GM21786 (cell line): ENCODE data around the gene ZNF212.

Source experiments
- ATAC-seq: cut with Tn5 transposase; IDR thresholded peaks from one replicate; pipeline ENCODE4 v1.9.1; 2021; ENCODE audit not compliant: unreplicated experiment

ZNF212 gene

GRCh38 chr7:149284850-149285585, 45.6 kb downstream of the ZNF212 start:
- peak; percentile 98 for ATAC-seq

DNA sequence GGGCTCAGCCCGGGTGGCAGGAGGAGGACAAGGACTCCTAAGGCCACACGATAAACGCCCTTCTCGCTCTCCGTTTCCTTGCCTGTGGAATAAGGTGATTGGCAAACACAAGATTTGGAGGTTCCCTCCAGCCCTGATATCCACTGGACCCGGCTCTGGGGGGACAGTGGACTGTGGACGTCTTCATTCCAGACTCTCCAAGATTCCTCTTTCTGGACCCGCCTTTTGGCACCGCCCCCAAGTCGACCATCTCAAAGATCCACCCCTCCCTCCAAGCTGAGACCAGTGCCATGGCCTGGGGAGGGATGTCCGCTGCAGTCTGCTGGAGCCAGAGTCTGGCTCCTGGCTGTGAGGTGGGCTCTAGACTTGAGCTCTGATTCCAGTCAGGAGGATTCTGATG, 46.2 kb downstream of the ZNF212 start:
- ATAC-seq = no peak

DNA sequence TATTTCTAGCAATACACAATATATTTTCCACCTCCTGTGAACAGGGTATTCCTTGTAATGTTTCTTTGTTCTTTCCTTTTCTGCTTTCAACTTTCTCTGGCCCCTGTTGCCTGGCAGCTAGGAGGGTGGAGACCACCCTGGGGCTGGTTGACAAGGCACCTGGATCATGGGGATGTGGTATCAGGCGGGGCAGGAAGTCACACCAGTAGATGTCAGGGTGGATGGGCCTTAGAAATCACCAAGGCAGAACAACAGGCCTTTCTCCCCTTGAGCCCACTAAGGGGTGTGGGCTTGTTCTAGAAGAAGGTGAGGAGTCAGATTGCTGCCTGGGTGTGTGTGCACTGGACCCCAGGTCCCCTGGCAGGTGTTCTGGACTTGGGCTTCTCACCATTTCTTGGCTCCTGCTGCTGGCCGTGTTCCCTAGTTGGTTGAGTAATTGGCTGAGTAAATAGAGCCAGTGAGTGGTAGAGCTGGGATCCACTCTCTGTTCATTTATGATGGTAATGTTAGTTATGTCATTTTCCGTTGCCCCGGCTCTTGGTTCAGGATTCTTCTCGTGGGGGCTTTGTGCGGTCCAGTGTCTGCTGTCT, 47.5 kb downstream of the ZNF212 start:
- no peak for ATAC-seq

DNA sequence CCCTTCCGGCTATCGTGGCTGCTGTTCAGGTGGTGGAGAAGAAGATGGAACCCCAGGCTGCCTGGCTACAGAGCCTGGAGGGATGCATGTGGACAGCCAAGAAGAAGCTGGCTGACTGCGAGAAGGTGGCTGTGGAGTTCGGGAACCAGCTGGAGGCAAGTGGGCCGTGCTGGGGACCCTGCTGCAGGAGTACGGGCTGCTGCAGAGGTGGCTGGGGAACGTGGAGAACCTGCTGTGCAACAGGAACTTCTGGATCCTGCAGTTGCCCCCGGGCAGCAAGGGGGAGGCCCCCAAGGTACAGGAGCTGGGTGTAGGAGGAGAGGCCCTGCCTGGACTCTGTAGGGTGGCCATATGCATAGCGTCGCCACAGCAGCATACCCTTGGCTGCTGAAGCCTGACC, 48.2 kb downstream of the ZNF212 start:
- no peak for ATAC-seq

GRCh38 chr7:149289262-149289661, 49.8 kb downstream of the ZNF212 start:
- no peak for ATAC-seq

GRCh38 chr7:149289856-149290255, 50.4 kb downstream of the ZNF212 start:
- ATAC-seq = no peak

- ATAC-seq = no peak
Measured at GRCh38 chr7:149291036-149291780, 51.8 kb downstream of the ZNF212 start.

DNA sequence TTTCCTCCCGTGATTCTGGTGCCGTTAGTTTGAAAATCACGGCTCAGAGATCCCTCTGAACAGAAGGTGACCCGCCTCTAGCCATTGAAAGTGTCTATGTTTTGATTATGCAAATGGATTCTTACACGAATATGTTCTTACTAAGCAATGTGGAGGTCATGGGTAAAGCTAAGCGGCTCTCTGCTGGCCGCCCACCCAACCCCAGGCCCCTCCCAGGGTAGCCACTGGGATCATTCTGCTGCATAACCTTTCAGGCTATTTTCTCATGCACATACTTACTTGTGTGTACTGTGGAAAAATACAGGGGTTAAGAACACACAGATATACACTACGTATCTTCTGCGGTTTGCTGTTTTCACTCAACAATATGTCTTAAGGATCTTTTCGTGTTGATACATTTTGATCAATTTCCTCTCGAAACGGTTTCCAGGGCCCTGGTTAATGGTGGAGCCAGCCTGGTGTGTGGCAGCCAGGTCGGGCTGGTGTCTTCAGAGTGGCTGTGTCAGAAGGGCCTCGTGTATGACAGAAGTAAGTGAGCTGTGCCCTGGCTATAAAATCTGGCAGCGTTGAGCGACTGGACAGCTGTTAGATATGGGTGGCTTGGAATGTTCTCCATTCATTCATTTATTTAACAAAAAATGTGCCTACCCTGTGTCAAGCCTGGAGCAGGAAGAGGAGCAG, 52.5 kb downstream of the ZNF212 start:
- no peak for ATAC-seq

DNA sequence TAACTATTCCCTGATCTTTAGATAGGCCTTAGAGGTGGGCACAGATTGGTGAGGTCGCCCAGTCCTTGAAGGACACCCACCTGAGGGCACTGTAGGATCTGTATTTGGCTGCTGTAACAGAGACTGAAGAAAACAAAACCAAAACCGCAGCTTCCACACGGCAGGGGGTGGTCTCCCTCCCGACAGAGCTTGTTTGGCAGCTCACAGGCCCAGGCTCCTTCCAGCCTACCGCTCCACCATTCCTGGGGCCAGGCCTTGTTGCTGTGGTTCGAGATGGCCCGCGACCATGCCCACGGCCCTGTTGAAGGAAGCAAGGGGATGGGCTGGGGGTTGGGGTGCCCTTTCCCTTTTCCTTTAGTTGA, 53.0 kb downstream of the ZNF212 start:
- no peak for ATAC-seq

- ATAC-seq = no peak
Measured at GRCh38 chr7:149293338-149293737, 53.9 kb downstream of the ZNF212 start.

DNA sequence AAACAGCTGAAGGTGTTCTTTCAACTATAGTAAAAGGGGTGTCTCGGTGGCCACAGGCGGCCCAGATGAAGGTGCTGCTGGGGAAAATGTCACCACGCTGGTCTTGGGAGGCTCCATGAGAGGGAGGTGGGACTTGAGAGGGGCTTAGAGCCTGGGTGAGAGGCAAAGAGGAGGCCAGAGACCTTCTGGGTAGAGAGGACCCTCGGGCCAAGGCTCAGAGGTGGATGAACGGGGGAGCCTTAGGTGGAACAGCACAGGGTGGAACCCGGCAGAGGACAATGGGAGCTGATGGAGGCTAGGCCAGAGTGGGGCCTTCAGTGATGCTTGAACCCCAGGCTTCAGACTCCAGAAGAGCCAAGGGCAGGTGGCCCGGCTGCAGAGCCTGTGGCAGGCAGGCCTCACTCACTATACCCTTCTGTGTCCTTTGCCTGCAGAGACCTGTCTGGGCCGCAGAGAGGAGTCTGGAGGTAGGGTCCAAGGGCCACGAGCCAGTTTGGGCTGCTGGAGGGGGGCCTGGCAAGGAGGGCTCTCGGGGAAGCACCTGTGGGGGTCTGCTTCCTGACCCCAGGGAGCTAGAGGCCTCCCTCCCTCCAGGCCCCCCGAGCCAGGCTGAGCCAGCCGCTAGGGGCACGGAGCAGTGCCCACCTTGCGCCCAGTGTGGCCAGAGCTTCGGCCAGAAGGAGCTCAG, 54.6 kb downstream of the ZNF212 start:
- no peak for ATAC-seq

DNA sequence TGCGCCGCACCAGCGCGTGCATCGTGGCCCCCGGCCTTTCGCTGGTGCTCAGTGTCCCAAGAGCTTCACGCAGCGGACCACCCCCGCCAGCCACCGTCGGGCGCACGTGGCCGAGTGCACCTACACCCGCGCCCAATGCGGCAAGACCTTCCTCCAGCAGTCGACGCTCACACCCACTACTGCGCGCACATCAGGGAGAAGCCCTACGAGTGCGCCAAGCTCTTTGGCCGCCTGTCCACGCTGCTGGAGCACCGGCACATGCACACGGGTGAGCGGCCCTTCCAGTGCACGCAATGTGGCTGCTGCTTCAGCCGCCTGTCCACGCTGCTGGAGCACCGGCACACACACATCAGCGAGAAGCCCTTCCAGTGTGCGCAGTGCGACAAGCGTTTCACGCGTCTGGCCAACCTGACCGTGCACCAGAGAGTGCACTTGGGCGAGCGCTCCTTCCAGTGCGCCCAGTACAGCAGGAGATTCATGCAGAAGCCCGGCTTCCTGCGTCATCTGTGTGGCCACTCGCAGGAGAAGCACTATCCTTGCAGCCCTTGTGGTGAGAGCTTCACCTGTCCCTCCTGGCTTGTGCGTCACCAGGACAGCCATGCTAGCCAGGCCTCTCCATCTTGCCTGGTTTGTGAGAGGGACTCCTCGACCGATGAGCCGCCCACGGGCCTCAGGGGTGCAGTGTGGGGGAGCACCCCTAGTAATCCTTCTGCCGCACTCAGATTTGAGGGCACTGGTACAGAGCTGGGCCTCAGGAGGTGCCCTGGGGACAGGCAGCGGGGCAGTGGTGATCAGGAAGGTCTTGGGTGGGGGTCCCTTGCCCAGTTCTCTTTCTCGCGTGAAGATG, 55.4 kb downstream of the ZNF212 start:
- no peak for ATAC-seq

- no peak for ATAC-seq
Measured at GRCh38 chr7:149295481-149295850, 56.0 kb downstream of the ZNF212 start.

GRCh38 chr7:149296368-149296767, 56.9 kb downstream of the ZNF212 start:
- no peak for ATAC-seq

DNA sequence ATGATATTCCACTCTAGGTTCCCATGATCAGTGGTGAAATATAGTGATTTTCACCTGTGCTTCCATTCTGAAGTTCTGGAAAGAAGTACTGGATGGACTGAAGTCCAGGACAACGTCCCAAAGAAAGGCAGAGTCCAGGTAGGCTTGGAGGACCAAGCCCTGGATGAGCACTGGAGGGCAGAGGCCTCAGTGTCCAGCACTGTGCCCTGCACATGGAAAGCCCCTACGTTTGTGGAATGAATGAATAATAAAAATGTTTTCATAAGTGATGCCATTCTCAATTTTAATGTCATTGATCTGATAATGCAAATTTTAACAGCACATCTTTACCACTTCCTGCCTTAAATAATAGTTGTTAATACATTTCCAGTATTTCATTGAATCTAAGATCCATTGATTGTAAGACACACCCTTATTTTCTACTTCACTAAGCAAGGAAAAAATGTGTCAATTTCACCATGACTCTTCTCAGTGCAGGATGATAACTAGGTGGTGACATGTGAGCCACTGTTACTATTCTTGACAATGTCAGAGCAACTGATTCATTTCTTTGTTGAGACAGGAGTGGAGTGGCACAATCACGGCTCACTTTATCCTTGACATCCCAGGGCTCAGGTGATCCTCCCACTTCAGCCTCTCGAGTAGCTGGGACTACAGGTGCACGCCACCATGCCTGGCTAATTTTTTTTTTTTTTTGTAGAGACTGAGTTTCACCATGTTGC, 57.7 kb downstream of the ZNF212 start:
- no peak for ATAC-seq

DNA sequence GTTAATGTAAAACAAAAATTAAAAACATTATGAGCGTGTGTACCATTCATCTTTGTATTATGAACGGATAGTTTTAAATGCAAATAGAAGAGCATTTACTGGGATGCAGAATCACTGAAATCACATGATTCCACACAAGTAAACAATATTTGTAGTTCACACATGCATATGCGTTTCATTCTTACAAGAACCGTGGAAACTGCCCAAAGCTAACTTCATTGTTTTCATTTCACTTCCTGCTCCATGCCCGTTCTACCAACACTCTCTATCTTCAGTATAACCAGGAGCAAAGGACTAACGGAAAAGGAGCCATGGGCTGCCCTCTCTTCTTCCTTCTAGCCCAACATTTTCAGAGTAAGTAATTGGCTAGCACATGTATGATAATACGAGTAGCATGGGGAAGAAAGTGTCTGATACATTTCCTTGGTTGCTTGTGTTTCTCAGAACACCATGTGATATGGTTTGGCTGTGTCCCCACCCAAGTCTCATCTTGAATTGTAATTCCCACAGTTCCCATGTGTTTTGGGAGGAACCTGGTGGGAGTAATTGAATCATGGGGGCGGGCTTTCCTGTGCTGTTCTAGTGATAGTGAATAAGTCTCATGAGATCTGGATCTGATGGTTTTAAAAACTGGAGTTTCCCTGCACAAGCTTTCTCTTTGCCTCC, 61.3 kb downstream of the ZNF212 start:
- ATAC-seq = no peak

DNA sequence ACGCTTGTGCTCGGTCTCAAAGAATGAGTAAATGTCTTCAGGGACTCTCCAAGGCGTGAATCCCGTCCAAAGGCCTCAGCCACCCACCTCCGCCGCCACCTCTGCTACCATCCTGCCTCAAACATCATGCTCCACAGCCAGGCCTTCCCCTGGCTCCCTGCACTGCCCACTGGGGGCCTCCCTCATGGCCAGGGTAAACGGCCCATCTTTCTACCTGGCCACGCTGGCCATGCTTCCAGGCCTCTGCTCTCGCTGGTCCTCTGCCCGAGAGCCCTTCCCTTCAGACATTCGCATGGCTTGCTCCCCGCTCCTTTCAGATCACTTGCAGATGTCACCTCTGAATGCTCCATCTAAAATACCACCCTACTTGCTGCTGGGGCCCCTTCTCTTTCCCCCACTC, 62.8 kb downstream of the ZNF212 start:
- ATAC-seq = no peak

GRCh38 chr7:149302865-149303264, 63.4 kb downstream of the ZNF212 start:
- ATAC-seq = no peak

- no peak for ATAC-seq
Measured at GRCh38 chr7:149304006-149304405, 64.6 kb downstream of the ZNF212 start.
